Mucosa of descending colon (tissue), 3 donors: ENCODE results near the gene STK32C. TPM values are rescaled to one million over a fixed set of nuclear protein-coding genes. Genes with fewer than 3 reads are reported as not detected.
A peak's percentile ranks its signal among the peaks of the same experiment; 100 is the strongest.

ENCODE experiments used
- ATAC-seq: fragments of 200-7000 bp; cut with Tn5 transposase; one replicate; pipeline ENCODE4 v1.9.1; 2020; ENCODE audit warnings: mild to moderate bottlenecking, moderate library complexity
- DNase-seq, 3 donors: peaks; one replicate each; pipeline ENCODE4 v3.0.0-alpha.2; 2020
- H3K36me3 ChIP-seq: fragments of 200-600 bp; one replicate; pipeline ENCODE4 v1.8.0; 2021; ENCODE audit warnings: low read depth, mild to moderate bottlenecking
- H3K4me1 ChIP-seq: fragments of 200-600 bp; one replicate; pipeline ENCODE4 v1.8.0; 2021; ENCODE audit warnings: low read depth, mild to moderate bottlenecking
- H3K4me3 ChIP-seq: fragments of 200-600 bp; one replicate; pipeline ENCODE4 v1.8.0; 2021; ENCODE audit warnings: mild to moderate bottlenecking
- H3K9me3 ChIP-seq: fragments of 200-600 bp; one replicate; pipeline ENCODE4 v1.8.0; 2021; ENCODE audit warnings: mild to moderate bottlenecking
- CTCF ChIP-seq: fragments of 200-600 bp; IDR thresholded peaks from one replicate; pipeline ENCODE4 v1.8.0; 2022; ENCODE audit warnings: antibody characterized with exemption, mild to moderate bottlenecking
- intact Hi-C, 2 donors: fragments of 100-400 bp; cut with DNase I in 1 of 2; cut with micrococcal nuclease in 1 of 2; formaldehyde crosslinking; loops; one replicate each; pipeline versions ENCODE4 v1.11.0 to v1.11.1; 2022; cut with DNase I, micrococcal nuclease
- total RNA-seq, 3 donors: library from RNA; stranded (reverse); fragmentation: NEBNext Ultra II Directional in 2 of 3; extraction: Animal tissue kit (Norgen Biotek cat#: 25700) in 2 of 3; gene quantifications; one replicate each; pipeline versions ENCODE4 v1.2.1 to v1.2.4, GENCODE V29; 2021 to 2023
- donor health status: DM: no; HTN: no; CAD: no; lungs with moderate emphysema.
- donor health status: DM: no; HTN: no; CAD: no.
- donor health status: DM: no; HTN: yes; CAD: no.

STK32C gene
- total RNA-seq, 3 donors from 2014 or later: 4.5 to 11.5 (median 11.1) TPM

- H3K36me3 ChIP-seq: no peaks in the 10 kb centered on the region
- DNase-seq (peak in 1 of 3 donors; percentile 36), ATAC-seq (no peak)
- TF ChIP-seq CTCF: no peak
- no peak overlapping the region for H3K4me3 ChIP-seq
- intact Hi-C loops: no loop called here
- no peaks in the 10 kb centered on the region for H3K4me1 ChIP-seq
- H3K9me3 ChIP-seq: no peaks in the 10 kb centered on the region
These were observed 113.0 kb downstream of the STK32C start for GRCh38 chr10:132194726-132195125.

GRCh38 chr10:132193907-132194552, 113.7 kb downstream of the STK32C start:
- no peak for TF ChIP-seq CTCF

GRCh38 chr10:132192991-132193665, 114.6 kb downstream of the STK32C start:
- DNase-seq: no peak
- Histone ChIP-seq H3K4me3 (no peak overlapping the region), H3K36me3 (no peaks in the 10 kb centered on the region), H3K9me3 (no peaks in the 10 kb centered on the region), H3K4me1 (no peaks in the 10 kb centered on the region)
- intact Hi-C loops: no loop called here
- TF ChIP-seq CTCF: no peak
- ATAC-seq: no peak

More at GRCh38 chr10:132193907-132194552, 113.7 kb downstream of the STK32C start:
- no peaks in the 10 kb centered on the region for H3K36me3 ChIP-seq
- no peaks in the 10 kb centered on the region for H3K9me3 ChIP-seq
- DNase-seq (peak; percentile 34 to 55 (median 53)), ATAC-seq (peak; percentile 29)
- intact Hi-C loops: no loop called here
- H3K4me3 ChIP-seq: no peak overlapping the region
- no peaks in the 10 kb centered on the region for H3K4me1 ChIP-seq

- no peak for TF ChIP-seq CTCF
- no peak for DNase-seq
- ATAC-seq: no peak
- Histone ChIP-seq H3K4me3 (no peak overlapping the region), H3K4me1 (peaks cover 3% of the 10 kb centered on the region), H3K36me3 (no peaks in the 10 kb centered on the region), H3K9me3 (no peaks in the 10 kb centered on the region)
- intact Hi-C loops: no loop called here
These were observed 115.4 kb downstream of the STK32C start for GRCh38 chr10:132192076-132192975.

GRCh38 chr10:132189810-132190422, 117.8 kb downstream of the STK32C start:
- H3K9me3 ChIP-seq: no peaks in the 10 kb centered on the region
- no peak overlapping the region for H3K4me3 ChIP-seq
- DNase-seq: peak in 1 of 3 donors; percentile 33
- ATAC-seq: no peak
- no peak for TF ChIP-seq CTCF
- intact Hi-C loops: no loop called here
- H3K36me3 ChIP-seq: no peaks in the 10 kb centered on the region
- peaks cover 13% of the 10 kb centered on the region for H3K4me1 ChIP-seq
